Activated naive CD4-positive, alpha-beta T cell treated with anti-CD3 and anti-CD28 coated beads for 36 hours (primary cell): ENCODE results near the gene EIF4E1B. TPM values are rescaled to one million over a fixed set of nuclear protein-coding genes. Genes with fewer than 3 reads are reported as not detected.
A peak's percentile ranks its signal among the peaks of the same experiment; 100 is the strongest.
"Not testable (repeated sequence)": the region's sequence is repeated elsewhere in the genome, so short reads cannot be mapped to it uniquely, and the experiment has no call there.

Experiments used
- CTCF ChIA-PET: fragments of 350-600 bp; sonication (Branson Sonifier 250); formaldehyde crosslinking; loops from one replicate; lab custom pipeline; 2021; ENCODE audit warnings: antibody characterized with exemption; lab: Charles Lee
- DNase-seq: peaks from one replicate; pipeline ENCODE4 v3.0.0-alpha.2; 2020
- H3K27ac Mint-ChIP-seq: one replicate; pipeline ENCODE4 v1.8.0; 2021; ENCODE audit warnings: mild to moderate bottlenecking, mixed read lengths
- H3K27me3 Mint-ChIP-seq: one replicate; pipeline ENCODE4 v1.8.0; 2021; ENCODE audit warnings: low read depth, mixed read lengths
- H3K36me3 Mint-ChIP-seq: one replicate; pipeline ENCODE4 v1.8.0; 2021; ENCODE audit warnings: low read depth, mixed read lengths
- H3K4me1 Mint-ChIP-seq: one replicate; pipeline ENCODE4 v1.8.0; 2021; ENCODE audit warnings: low read depth, mixed read lengths
- H3K4me3 Mint-ChIP-seq: one replicate; pipeline ENCODE4 v1.8.0; 2021; ENCODE audit warnings: mild to moderate bottlenecking, moderate library complexity, mixed read lengths
- H3K9me3 Mint-ChIP-seq: one replicate; pipeline ENCODE4 v1.8.0; 2021; ENCODE audit warnings: mixed read lengths
- intact Hi-C: fragments of 100-400 bp; cut with micrococcal nuclease; formaldehyde crosslinking; loops from one replicate; pipeline ENCODE4 v1.15.1; 2023
- total RNA-seq, 2 experiments: library from RNA; stranded (reverse); gene quantifications; one replicate each; pipeline ENCODE4 v1.2.3, GENCODE V29; 2021

The EIF4E1B gene, protein sequence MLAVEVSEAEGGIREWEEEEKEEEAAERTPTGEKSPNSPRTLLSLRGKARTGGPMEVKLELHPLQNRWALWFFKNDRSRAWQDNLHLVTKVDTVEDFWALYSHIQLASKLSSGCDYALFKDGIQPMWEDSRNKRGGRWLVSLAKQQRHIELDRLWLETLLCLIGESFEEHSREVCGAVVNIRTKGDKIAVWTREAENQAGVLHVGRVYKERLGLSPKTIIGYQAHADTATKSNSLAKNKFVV
- total RNA-seq, result not detected

DNA sequence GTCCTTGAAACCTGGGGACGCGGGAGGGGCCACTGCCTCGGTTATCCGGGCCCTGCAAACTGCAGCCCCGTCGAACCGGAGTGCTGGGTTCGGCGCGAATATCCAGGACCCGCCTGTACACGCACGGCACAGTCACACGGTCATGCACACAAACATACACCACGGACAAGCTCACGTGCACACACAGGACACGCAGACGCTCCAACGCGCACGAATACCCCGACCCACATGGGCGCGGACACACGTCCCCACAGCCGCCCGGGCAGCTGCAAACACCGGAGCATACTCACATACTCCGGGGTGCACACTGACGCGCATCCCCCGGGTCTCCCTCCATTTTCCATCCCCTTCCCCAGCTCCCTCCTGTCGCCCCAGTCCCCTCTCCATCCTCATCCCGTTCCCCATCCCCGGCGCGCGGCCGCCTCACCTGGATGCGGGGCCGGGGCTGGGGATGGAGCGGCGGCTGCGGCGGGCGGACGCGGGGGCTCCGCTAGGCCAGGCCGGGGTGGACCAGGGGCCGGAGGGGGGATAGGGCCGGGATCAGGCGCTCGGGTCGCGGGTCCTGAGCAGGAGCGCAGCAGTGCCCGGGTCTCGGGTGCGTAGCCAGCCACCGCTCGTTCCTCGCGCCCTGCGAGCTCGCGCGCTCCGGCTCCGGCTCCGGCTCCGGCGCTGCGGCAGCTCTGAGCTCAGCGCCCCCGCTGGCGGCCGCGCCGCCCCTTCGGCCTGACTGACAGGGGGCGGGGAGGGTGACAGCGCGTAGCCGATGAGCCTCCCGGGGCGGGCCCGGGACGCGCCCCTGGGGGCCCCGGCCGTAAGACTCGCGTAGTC, at the start of gene EIF4E1B, which contains the start of gene SNCB:
EIF4E1B (plus strand) TSS at position 823 of the 828 bp plus-strand sequence. CDS start 12,113 bp downstream, outside the sequence.
SNCB (minus strand) TSS at position 682 of the 828 bp plus-strand sequence. CDS start 880 bp downstream, outside the sequence.
- no peaks in the 10 kb centered on the region for H3K9me3 Mint-ChIP-seq
- no peak within 1 kb of the TSS for H3K27ac Mint-ChIP-seq
- intact Hi-C loops, result no loop called here

DNA sequence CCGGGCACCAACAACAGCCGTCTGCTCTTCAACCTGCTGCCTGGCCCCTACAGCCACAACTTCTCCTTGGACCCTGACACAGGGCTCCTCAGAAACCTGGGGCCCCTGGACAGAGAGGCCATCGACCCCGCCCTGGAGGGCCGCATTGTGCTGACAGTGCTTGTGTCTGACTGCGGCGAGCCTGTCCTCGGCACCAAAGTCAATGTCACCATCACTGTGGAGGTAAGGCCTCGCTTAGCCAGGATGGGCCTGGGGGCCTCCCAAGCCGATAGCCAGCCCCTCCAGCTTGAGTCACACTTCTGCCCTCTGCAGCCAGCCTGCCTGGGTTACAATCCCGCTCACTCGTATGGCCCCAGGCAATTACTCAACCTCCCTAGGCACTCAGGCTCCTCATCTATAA, 49.1 kb upstream of the EIF4E1B start:
- no peak for DNase-seq
- Mint-ChIP-seq H3K27me3 (no peaks in the 10 kb centered on the region), H3K4me1 (no peaks in the 10 kb centered on the region), H3K9me3 (peaks cover 4% of the 10 kb centered on the region), H3K27ac (no peak overlapping the region), H3K36me3 (no peaks in the 10 kb centered on the region), H3K4me3 (no peak overlapping the region)
- intact Hi-C loops, result no loop called here
- CTCF ChIA-PET, result interaction anchor here (1.4 kb wide), 1 partner anchor 8 kb away, joined by 4 read pairs; no protein-coding TSS in a partner anchor

More for the DNA sequence above, at the start of gene EIF4E1B, which contains the start of gene SNCB:
- Mint-ChIP-seq H3K27me3 (peaks cover 65% of the 10 kb centered on the region), H3K36me3 (no peaks in the 10 kb centered on the region), H3K4me3 (peak within 1 kb of the TSS; percentile 46), H3K4me1 (peaks cover 12% of the 10 kb centered on the region)
- CTCF ChIA-PET, result interaction anchor here (0.9 to 2.2 kb wide), 5 partner anchors 31 to 60 kb away, joined by 3 to 14 read pairs (median 4); no protein-coding TSS in a partner anchor
- peak; percentile 59 for DNase-seq

DNA sequence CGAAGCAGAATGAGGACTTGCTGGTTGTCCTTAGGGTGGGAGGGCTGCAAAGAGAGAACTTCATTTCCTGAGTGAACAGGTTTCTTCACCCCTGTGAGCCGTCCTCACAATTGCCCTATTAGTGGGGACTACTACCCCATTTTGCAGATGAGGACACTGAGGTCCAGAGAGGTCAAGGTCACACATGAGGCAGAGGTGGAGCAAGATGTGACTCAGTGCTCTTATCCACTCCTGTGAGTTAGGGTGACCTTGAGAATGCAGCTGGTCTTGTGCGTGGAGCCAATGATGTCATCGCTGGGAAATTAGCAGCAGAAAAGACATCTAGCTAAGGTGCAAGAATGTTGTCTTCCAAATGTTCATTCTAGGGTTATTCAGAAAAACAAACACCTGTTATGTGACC, 47.4 kb upstream of the EIF4E1B start:
- H3K4me1 Mint-ChIP-seq, result no peaks in the 10 kb centered on the region
- no peaks in the 10 kb centered on the region for H3K36me3 Mint-ChIP-seq
- peaks cover 4% of the 10 kb centered on the region for H3K9me3 Mint-ChIP-seq
- H3K27ac Mint-ChIP-seq, result no peak overlapping the region
- no peaks in the 10 kb centered on the region for H3K27me3 Mint-ChIP-seq
- no peak overlapping the region for H3K4me3 Mint-ChIP-seq
- no peak for DNase-seq
- intact Hi-C loops, result no loop called here
- CTCF ChIA-PET, result interaction anchor here (0.8 to 1.0 kb wide), 2 partner anchors 71 to 78 kb away, joined by 3 read pairs; no protein-coding TSS in a partner anchor

DNA sequence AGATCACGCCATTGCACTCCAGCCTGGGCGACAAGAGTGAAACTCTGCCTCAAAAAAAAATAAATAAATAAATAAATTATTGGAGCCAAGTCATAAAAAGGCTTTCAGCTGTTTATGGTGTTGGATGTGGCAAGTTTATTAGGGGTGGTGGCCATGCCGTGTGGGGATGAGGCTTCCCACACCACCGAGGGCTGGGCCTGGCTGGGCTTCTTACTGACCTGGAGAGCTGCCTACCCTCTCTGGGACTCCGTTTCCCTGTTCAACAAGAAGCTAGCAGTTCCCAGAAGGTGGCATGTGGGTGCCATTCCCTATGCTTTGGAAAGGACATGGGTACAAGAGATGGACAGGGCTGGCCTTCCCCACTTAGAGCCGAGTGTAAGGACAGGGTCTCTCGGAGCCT, 43.1 kb upstream of the EIF4E1B start:
- CTCF ChIA-PET, result interaction anchor here (0.6 to 1.0 kb wide), 3 partner anchors 9 to 14 kb away, joined by 3 read pairs; no protein-coding TSS in a partner anchor
- Mint-ChIP-seq H3K4me3 (no peak overlapping the region), H3K4me1 (no peaks in the 10 kb centered on the region), H3K36me3 (no peaks in the 10 kb centered on the region), H3K27ac (no peak overlapping the region), H3K9me3 (peaks cover 4% of the 10 kb centered on the region), H3K27me3 (no peaks in the 10 kb centered on the region)
- DNase-seq, result no peak
- intact Hi-C loops, result no loop called here

DNA sequence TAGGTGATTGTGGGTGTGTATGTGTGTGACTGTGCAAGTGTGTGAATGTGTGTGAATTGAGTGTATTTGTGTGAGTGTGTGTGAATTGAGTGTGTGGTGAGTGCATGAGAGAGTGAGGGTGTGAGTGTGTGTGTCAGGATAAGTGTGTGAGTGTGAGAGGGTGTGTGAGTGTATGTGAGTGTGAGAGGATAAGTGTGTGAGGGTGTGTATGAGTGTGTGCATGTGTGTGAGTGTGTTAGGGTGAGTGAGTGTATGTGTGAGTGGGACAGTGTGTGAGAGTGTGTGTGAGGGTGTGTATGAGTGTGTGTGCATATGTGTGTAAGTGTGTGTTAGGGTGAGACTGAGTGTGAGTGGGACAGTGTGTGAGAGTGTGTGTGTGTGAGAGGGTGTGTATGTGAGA, 42.2 kb upstream of the EIF4E1B start:
- Mint-ChIP-seq H3K27me3 (no peaks in the 10 kb centered on the region), H3K36me3 (no peaks in the 10 kb centered on the region), H3K4me1 (no peaks in the 10 kb centered on the region), H3K4me3 (no peak overlapping the region), H3K27ac (no peak overlapping the region), H3K9me3 (peaks cover 4% of the 10 kb centered on the region)
- no peak for DNase-seq
- CTCF ChIA-PET, result no interaction called here
- intact Hi-C loops, result no loop called here

DNA sequence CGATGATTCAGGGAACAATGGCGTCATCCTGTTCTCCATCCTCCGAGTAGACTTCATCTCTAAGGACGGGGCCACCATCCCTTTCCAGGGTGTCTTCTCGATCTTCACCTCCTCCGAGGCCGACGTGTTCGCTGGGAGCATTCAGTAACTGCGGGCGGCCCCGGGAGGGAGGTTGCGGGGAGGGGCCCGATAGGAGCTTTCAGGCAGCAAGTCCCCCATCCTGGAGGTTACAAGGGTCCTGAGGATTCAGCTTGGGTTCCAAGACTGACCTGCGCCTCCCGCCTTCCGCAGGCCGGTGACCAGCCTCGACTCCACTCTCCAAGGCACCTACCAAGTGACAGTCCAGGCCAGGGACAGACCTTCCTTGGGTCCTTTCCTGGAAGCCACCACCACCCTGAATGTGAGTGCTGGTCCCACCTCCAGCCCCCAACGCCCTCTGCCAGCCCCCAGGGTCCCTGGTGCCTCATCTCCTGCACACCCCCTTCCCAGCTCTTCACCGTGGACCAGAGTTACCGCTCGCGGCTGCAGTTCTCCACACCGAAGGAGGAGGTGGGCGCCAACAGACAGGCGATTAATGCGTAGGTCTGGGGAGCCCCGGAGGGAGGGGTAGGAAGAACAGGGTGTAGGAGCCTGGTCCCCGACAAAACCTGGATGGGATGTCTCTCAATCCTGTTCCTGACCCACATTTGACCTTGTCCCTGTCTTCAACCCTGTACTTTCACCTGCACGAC, 41.3 kb upstream of the EIF4E1B start:
- Mint-ChIP-seq H3K9me3 (peaks cover 4% of the 10 kb centered on the region), H3K36me3 (no peaks in the 10 kb centered on the region), H3K27me3 (no peaks in the 10 kb centered on the region), H3K4me1 (no peaks in the 10 kb centered on the region), H3K27ac (no peak overlapping the region), H3K4me3 (no peak overlapping the region)
- CTCF ChIA-PET, result interaction anchor here (1.0 kb wide), 1 partner anchor 16 kb away, joined by 10 read pairs; no protein-coding TSS in a partner anchor
- intact Hi-C loops, result no loop called here
- DNase-seq, result no peak

DNA sequence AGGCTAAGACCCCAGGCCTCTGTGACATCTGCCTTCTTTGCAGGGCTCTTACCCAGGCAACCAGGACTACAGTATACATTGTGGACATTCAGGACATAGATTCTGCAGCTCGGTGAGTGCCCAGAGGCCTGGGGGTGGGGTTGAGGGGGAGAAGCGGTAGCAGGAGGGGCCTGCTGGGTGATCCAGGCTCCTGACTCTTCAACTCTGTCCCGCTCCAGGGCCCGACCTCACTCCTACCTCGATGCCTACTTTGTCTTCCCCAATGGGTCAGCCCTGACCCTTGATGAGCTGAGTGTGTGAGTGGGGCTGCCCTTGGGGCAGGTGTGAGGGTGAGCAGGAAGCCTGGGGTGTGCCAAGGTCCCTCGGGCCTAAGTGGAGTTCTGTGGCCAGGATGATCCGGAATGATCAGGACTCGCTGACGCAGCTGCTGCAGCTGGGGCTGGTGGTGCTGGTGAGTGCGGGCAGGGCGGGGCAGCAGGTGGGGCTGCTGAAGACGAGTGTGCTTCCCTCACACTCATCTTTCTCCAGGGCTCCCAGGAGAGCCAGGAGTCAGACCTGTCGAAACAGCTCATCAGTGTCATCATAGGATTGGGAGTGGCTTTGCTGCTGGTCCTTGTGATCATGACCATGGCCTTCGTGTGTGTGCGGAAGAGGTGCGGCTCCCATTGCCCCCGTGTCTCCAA, 40.3 kb upstream of the EIF4E1B start:
- CTCF ChIA-PET, result interaction anchor here (0.8 to 1.3 kb wide), 4 partner anchors 9 to 17 kb away, joined by 3 to 10 read pairs (median 3); no protein-coding TSS in a partner anchor
- intact Hi-C loops, result no loop called here
- peaks cover 1% of the 10 kb centered on the region for H3K9me3 Mint-ChIP-seq
- H3K4me3 Mint-ChIP-seq, result no peak overlapping the region
- H3K36me3 Mint-ChIP-seq, result no peaks in the 10 kb centered on the region
- H3K4me1 Mint-ChIP-seq, result no peaks in the 10 kb centered on the region
- no peak for DNase-seq
- H3K27ac Mint-ChIP-seq, result no peak overlapping the region
- H3K27me3 Mint-ChIP-seq, result no peaks in the 10 kb centered on the region

DNA sequence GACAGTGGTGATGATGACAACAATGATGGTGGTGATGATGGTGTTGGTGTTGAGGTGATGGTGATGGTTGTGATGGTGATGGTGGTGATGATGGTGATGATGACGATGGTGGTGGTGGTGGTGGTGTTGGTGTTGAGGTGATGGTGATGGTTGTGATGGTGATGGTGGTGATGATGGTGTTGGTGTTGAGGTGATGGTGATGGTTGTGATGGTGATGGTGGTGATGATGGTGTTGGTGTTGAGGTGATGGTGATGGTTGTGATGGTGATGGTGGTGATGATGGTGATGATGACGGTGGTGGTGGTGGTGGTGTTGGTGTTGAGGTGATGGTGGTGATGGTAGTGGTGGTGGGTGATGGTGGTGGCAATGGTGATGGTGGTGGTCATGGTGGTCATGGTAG, 38.8 kb upstream of the EIF4E1B start:
- DNase-seq, H3K27me3 Mint-ChIP-seq, H3K9me3 Mint-ChIP-seq, H3K27ac Mint-ChIP-seq, intact Hi-C loops, H3K36me3 Mint-ChIP-seq, H3K4me1 Mint-ChIP-seq, H3K4me3 Mint-ChIP-seq: not testable (repeated sequence)
- CTCF ChIA-PET, result interaction anchor here (1.1 kb wide), 1 partner anchor 18 kb away, joined by 3 read pairs; no protein-coding TSS in a partner anchor

DNA sequence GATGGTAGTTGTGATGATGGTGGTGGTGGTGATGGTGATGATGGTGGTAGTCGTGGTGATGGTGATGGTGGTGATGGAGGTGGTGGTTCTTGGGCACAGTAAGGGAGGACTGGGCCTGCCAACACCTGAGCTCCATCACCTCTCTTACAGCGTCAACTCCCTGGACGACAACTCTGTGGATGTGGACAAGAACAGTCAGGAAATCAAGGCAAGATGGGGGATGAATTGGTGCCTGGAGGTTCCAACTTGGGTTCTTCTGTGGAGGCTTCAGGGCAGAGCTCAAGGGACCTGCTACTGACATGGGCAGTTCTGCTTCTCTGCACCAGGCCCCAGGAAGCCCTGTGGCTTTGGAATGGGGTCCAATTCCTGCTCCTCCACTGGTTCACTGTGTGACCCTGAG, 37.9 kb upstream of the EIF4E1B start:
- no peaks in the 10 kb centered on the region for H3K9me3 Mint-ChIP-seq
- intact Hi-C loops, result no loop called here

DNA sequence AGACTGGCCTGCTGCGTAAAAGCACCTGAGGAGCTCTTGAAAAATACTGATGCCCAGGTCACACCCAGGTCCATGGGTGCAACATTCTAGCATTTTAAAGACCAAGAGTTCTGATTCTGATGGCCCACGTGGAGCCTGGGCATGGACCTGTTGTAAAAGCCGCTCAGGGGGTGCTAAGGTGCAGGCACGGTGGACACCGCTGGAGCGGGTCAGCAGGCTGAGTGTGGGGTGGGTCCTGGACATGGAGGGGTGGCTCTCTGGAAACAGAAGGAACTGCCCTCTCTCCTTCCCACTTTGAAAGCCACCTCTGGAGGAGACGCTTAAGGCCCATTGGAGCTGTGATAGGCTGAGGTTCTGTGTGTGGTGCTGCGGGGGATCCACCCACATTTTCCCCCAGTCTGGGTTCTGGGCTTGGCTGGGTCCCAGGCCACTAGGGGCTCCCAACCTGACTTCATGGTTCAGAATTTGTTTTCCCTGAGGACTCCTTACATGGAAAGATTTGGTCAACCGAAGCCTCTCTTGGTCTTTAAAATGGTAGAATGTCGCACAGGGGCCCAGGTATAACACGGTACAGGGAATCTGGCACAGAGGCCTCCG, 37.1 kb upstream of the EIF4E1B start:
- intact Hi-C loops, result no loop called here
- H3K4me3 Mint-ChIP-seq, result no peak overlapping the region
- no peak for DNase-seq
- no peak overlapping the region for H3K27ac Mint-ChIP-seq
- H3K9me3 Mint-ChIP-seq, result no peaks in the 10 kb centered on the region
- no peaks in the 10 kb centered on the region for H3K36me3 Mint-ChIP-seq
- CTCF ChIA-PET, result no interaction called here
- H3K4me1 Mint-ChIP-seq, result peaks cover 7% of the 10 kb centered on the region
- no peaks in the 10 kb centered on the region for H3K27me3 Mint-ChIP-seq

More for the DNA sequence above, 37.9 kb upstream of the EIF4E1B start:
- Mint-ChIP-seq H3K4me1 (peaks cover 7% of the 10 kb centered on the region), H3K4me3 (no peak overlapping the region), H3K27ac (no peak overlapping the region), H3K27me3 (no peaks in the 10 kb centered on the region), H3K36me3 (no peaks in the 10 kb centered on the region)
- CTCF ChIA-PET, result no interaction called here
- DNase-seq, result no peak

DNA sequence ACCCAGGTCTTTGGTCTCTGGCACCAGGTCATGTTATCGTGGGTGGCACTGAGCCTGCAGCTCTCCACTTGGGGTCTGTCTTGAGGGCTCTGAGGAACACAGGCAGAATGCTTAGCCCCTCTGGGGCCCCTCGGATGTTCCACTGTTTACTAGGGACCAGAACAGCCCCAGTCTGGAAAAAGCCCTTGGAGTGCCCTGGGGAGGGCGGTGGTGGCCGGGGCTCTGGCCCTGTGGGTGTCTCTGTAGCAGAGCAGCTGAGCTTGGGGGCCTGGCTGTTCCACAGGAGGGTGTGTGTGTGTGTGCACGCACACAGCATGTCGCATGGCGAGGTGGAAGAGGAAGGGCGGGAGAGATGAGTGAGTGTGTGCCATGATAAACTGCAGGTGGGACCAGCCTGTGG, 35.9 kb upstream of the EIF4E1B start:
- intact Hi-C loops, result no loop called here
- Mint-ChIP-seq H3K4me1 (peaks cover 7% of the 10 kb centered on the region), H3K9me3 (no peaks in the 10 kb centered on the region), H3K27me3 (no peaks in the 10 kb centered on the region), H3K36me3 (no peaks in the 10 kb centered on the region), H3K4me3 (no peak overlapping the region), H3K27ac (no peak overlapping the region)
- DNase-seq, result no peak
- CTCF ChIA-PET, result interaction anchor here (1.6 kb wide), 1 partner anchor 19 kb away, joined by 5 read pairs; no protein-coding TSS in a partner anchor
